HG02884 (cell line): ENCODE measurements around the gene CFAP161.

ENCODE experiments used
- ATAC-seq: cut with Tn5 transposase; IDR thresholded peaks from one replicate; pipeline ENCODE4 v1.9.1; 2021; ENCODE audit warnings: mild to moderate bottlenecking, moderate library complexity; ENCODE audit not compliant: unreplicated experiment

CFAP161 gene

DNA sequence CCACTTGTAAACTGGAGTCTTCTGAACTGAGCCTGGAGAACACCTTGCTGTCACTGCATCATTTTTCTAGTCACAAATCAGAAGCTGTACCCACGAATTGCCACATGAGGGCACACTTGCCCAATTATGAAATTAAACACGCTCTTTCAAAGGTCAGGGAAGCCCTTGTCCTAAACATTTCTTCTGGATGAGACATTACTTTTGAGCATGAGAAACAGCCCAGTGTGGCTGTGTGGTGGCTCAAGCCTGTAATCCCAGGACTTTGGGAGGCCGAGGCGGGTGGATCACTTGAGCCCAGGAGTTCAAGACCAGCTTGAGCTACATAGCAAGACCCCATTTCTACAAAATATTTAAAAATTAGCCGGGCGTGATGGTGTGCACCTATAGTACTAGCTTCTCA is 27.5 kb upstream of the CFAP161 start:
- no peak for ATAC-seq

- no peak for ATAC-seq
Measured at GRCh38 chr15:81107889-81108288, 26.2 kb upstream of the CFAP161 start.

GRCh38 chr15:81108427-81108826 is 25.6 kb upstream of the CFAP161 start:
- no peak for ATAC-seq

GRCh38 chr15:81111018-81111417 is 23.1 kb upstream of the CFAP161 start:
- no peak for ATAC-seq

- ATAC-seq: peak; percentile 90
Measured at GRCh38 chr15:81111510-81112470, 22.3 kb upstream of the CFAP161 start.

DNA sequence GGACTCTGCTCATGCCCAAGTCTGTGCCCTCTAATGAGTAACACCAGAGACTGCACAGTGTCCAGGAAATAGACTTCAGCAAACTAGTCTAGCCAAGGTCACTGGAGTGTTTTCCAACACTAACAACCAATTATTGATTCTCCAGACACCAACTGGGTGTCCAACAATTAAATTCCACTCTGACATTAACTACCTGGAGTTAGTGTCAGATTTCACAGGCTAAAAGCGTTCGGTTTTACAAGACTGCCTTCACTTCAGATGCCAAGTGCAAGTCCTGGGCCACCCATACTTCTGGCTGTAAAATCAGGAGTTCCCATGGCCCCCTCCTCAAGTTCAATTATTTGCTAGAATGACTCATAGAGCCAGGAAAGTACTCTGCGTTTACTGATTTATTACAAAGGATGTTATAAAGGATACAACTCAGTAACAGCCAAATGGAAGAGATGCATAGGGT is 20.8 kb upstream of the CFAP161 start:
- ATAC-seq: no peak

DNA sequence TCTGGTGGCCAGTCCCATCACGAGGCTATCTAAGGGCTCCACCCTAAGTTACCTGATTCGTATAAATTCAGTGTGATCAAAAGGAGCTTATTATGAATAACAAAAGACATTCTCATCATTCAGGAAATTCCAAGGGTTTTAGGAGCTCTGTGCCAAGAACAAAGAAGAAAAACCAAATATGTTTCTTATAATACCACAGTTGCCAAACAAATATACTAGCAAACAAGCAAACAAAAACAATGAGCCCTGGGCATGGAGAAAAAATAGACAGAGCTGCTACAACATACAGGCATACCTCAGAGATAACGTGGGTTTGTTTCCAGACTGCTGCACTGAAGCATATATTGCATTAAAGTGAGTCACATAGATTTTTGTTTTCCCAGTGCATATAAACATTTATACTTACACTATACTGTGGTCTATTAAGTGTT is 20.2 kb upstream of the CFAP161 start:
- no peak for ATAC-seq

- no peak for ATAC-seq
Measured at GRCh38 chr15:81115054-81115939, 18.8 kb upstream of the CFAP161 start.

- no peak for ATAC-seq
Measured at GRCh38 chr15:81117136-81117535, 16.9 kb upstream of the CFAP161 start.

GRCh38 chr15:81117581-81117980 is 16.5 kb upstream of the CFAP161 start:
- ATAC-seq: no peak

DNA sequence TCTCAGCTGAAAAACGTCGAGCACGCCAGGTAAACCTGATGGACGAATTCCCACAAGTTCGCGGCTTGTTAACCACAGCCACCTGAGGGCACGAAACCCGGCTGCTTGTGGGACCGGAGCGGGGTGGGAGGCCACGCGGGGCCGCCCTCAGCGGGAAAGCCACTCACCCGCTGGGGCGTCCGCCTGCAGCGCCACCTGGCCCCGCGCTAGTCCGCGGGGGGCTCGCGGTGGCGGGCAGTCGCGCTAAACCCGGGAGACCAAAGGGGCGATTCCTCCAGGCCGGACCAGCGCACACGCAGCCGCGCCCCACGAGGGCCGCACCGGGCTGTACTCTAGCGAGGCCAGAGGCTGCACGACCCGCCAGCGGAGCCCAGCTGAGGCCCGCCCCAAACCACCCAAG is 15.7 kb upstream of the CFAP161 start:
- no peak for ATAC-seq

DNA sequence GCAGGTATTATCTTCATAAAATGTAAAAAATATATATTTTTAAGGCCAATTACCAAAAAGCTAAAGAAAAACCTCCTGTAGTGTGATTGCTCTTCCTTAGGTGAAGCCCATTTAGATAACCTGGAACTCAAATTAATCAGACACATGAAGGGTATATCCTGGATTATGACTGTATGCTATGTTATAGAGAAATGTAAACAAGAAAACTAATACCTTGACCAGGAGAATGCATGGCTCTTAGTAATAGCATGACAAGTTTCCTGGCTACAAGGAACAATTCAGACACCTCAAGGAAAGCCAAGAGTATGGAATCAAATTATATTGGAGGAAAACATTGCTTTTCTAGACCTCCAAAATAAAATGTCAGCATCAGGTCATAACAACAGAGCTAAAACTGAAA is 14.0 kb upstream of the CFAP161 start:
- no peak for ATAC-seq

GRCh38 chr15:81126892-81127291 is 7.2 kb upstream of the CFAP161 start:
- ATAC-seq: no peak

DNA sequence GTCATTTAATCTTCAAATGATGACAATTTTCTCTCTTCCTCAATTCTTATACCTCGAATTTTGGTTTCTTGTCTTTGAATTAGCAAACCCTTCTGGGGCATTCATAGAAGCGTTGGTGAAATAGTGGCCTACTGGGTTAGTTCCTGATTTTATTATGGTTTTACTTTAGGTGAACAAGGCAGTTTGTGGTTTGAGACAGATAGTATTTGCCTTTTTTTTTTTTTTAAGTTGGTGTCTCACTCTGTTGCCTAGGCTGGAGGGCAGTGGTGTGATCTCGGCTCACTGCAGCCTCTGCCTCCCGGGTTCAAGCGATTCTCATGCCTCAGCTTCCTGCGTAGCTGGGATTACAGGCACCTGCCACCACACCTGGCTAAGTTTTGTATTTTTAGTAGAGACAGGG is 7.4 kb downstream of the CFAP161 start:
- ATAC-seq: peak; percentile 55

DNA sequence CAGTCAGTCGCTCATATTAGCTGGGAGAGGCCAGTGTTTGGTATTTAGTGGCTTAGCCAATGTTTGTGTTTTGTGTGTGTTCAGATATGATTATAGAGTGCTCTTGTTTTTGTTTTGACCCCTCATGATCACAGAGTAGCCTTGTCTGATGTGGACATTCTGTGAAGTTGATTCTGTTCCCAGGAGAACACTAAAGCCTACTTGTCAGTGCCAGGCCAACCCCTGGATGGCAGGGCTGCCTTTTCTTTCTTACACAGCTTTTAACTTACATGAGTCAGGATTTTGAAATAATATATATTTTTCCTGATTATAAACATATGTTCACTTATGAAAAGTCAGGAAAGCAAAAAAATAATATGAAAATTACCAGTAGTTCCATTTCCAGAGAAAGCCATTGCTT is 11.9 kb downstream of the CFAP161 start:
- ATAC-seq: no peak

- no peak for ATAC-seq
Measured at GRCh38 chr15:81146466-81146865, 12.4 kb downstream of the CFAP161 start.

DNA sequence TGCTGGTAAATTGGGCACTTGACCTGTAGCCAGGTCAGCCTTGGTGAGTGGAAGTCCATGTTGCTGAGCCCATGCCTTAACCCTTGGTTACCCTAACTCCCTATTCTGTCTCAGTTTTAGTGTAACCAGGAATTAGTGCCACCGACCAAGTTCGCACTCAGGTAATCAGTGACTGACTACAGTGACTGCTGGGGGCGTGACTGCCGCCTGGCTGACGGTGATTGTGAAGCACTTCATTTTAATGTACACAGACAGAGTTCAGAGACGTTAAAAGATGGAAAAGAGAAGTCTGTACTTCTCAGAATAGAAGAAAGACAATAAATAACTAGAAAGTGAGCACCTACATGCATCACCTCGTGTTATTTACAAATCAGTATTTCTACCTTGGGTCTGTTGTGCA is 17.3 kb downstream of the CFAP161 start:
- no peak for ATAC-seq

GRCh38 chr15:81152339-81152738 is 18.3 kb downstream of the CFAP161 start:
- no peak for ATAC-seq

- no peak for ATAC-seq
Measured at GRCh38 chr15:81152799-81153198, 18.7 kb downstream of the CFAP161 start.

GRCh38 chr15:81155375-81156218 is 21.5 kb downstream of the CFAP161 start:
- ATAC-seq: no peak

- no peak for ATAC-seq
Measured at GRCh38 chr15:81156324-81156723, 22.3 kb downstream of the CFAP161 start.
